Ascending aorta (tissue), 2 donors: ENCODE results near the gene TMEM101. TPM values are rescaled to one million over a fixed set of nuclear protein-coding genes. Genes with fewer than 3 reads are reported as not detected.

Experiments used
- DNase-seq, 2 donors: peaks; one replicate each; pipeline ENCODE4 v3.0.0-alpha.2; 2019; ENCODE audit warnings: low spot score in 2 of 2
- H3K27ac ChIP-seq, 2 donors: fragments of 200-600 bp; sonication (generic); one replicate each; pipeline ENCODE4 v1.5.1; 2016 to 2017; ENCODE audit warnings: mild to moderate bottlenecking in 1 of 2
- H3K27me3 ChIP-seq: fragments of 200-600 bp; sonication (generic); one replicate; pipeline ENCODE4 v1.5.1; 2017
- H3K36me3 ChIP-seq, 2 donors: fragments of 200-600 bp; sonication (generic); one replicate each; pipeline ENCODE4 v1.5.1; 2016
- H3K4me1 ChIP-seq, 2 donors: fragments of 200-600 bp; sonication (generic); one replicate each; pipeline ENCODE4 v1.5.1; 2016 to 2017; ENCODE audit warnings: mild to moderate bottlenecking in 1 of 2
- H3K4me3 ChIP-seq, 2 donors: fragments of 200-600 bp; sonication (generic); one replicate each; pipeline ENCODE4 v1.5.1; 2016 to 2017; ENCODE audit warnings: mild to moderate bottlenecking in 1 of 2
- H3K9me3 ChIP-seq, 2 donors: fragments of 200-600 bp; sonication (generic); one replicate each; pipeline ENCODE4 v1.5.1; 2016
- CTCF ChIP-seq, 3 experiments: fragments of 200-600 bp in 2 of 3; fragments of 450-650 bp in 1 of 3; sonication (generic) in 2 of 3; IDR thresholded peaks; one replicate each; pipeline ENCODE4 v1.5.1; 2016 to 2019; ENCODE audit warnings: antibody characterized with exemption in 3 of 3, mild to moderate bottlenecking in 1 of 3, moderate library complexity in 1 of 3
- intact Hi-C: fragments of 100-400 bp; cut with DNase I; formaldehyde crosslinking; loops from one replicate; pipeline ENCODE4 v1.15.1; 2023
- total RNA-seq: library from RNA; depleted of rRNA; stranded (reverse); fragments of >200 nt; gene quantifications from one replicate; pipeline ENCODE4 v1.1.0, GENCODE V29; 2016

TMEM101 gene
- total RNA-seq: 11.0 TPM

- Histone ChIP-seq H3K4me1 (peaks cover 7 to 13% of the 10 kb centered on the region in 2 donors), H3K27ac (peak within 1 kb of the TSS; percentile 50 to 81), H3K4me3 (peak within 1 kb of the TSS; percentile 73 to 83), H3K9me3 (no peaks in the 10 kb centered on the region), H3K27me3 (no peaks in the 10 kb centered on the region), H3K36me3 (peaks cover 0 to 8% of the 10 kb centered on the region in 2 donors)
- intact Hi-C loops: loop anchor here (2.0 to 10.0 kb wide), 2 partner anchors 52 to 530 kb away; partner anchors contain the start of genes DHX8 and LSM12
- no peak for TF ChIP-seq CTCF (IDR thresholded peaks at IDR 0.05)
- peak; percentile 50 to 95 for DNase-seq
Measured at GRCh38 chr17:44014437-44015172, at the start of gene TMEM101. Gene TMEM101, minus strand, starts transcription at chr17:44014963. Its CDS starts 11 bp downstream, at chr17:44014952.

GRCh38 chr17:44063704-44064639, 49.2 kb upstream of the TMEM101 start:
- Histone ChIP-seq H3K4me1 (peaks cover 0 to 12% of the 10 kb centered on the region in 2 donors), H3K9me3 (no peaks in the 10 kb centered on the region), H3K27ac (no peak overlapping the region), H3K27me3 (no peaks in the 10 kb centered on the region), H3K36me3 (peaks cover 0 to 30% of the 10 kb centered on the region in 2 donors), H3K4me3 (no peak overlapping the region)
- intact Hi-C loops: no loop called here
- TF ChIP-seq CTCF (IDR thresholded peaks at IDR 0.05): no peak
- DNase-seq: no peak

- intact Hi-C loops: no loop called here
Measured at GRCh38 chr17:44062871-44063270, 48.1 kb upstream of the TMEM101 start.

GRCh38 chr17:44061446-44061845, 46.7 kb upstream of the TMEM101 start:
- intact Hi-C loops: no loop called here
- H3K4me1 ChIP-seq: peaks cover 0 to 5% of the 10 kb centered on the region in 2 donors

More at GRCh38 chr17:44062871-44063270, 48.1 kb upstream of the TMEM101 start:
- Histone ChIP-seq H3K9me3 (no peaks in the 10 kb centered on the region), H3K4me3 (no peak overlapping the region), H3K27me3 (no peaks in the 10 kb centered on the region), H3K36me3 (peaks cover 7 to 37% of the 10 kb centered on the region in 2 donors), H3K27ac (no peak overlapping the region), H3K4me1 (peaks cover 0 to 12% of the 10 kb centered on the region in 2 donors)
- TF ChIP-seq CTCF (IDR thresholded peaks at IDR 0.05): no peak
- no peak for DNase-seq

More at GRCh38 chr17:44061446-44061845, 46.7 kb upstream of the TMEM101 start:
- Histone ChIP-seq H3K9me3 (no peaks in the 10 kb centered on the region), H3K4me3 (no peak overlapping the region), H3K36me3 (peaks cover 7 to 41% of the 10 kb centered on the region in 2 donors), H3K27me3 (no peaks in the 10 kb centered on the region), H3K27ac (no peak overlapping the region)
- no peak for TF ChIP-seq CTCF (IDR thresholded peaks at IDR 0.05)
- DNase-seq: no peak
